OCI-LY1 (cell line): Measurements from ENCODE around the gene FILIP1L.

Experiments
- H2AFZ ChIP-seq: fragments of 200-600 bp; sonication (generic), shearing (Covaris generic); 2 replicates; pipeline ENCODE4 v1.6.0; 2014; ENCODE audit warnings: antibody characterized with exemption, mild to moderate bottlenecking, low read length
- H3F3A ChIP-seq: fragments of 200-600 bp; sonication (generic), shearing (Covaris generic); 2 replicates; pipeline ENCODE4 v1.6.0; 2014; ENCODE audit warnings: mild to moderate bottlenecking, antibody characterized with exemption, low read length, moderate library complexity; ENCODE audit not compliant: insufficient read depth
- H3K27ac ChIP-seq: fragments of 200-600 bp; sonication (generic); 2 replicates; pipeline ENCODE4 v1.5.1; 2014; ENCODE audit warnings: low read length, mixed run types, mild to moderate bottlenecking, low read depth; ENCODE audit not compliant: poor library complexity, severe bottlenecking
- H3K27me3 ChIP-seq: fragments of 200-600 bp; sonication (generic); 2 replicates; pipeline ENCODE4 v1.6.0; 2014; ENCODE audit warnings: antibody characterized with exemption, mild to moderate bottlenecking, low read length, moderate library complexity; ENCODE audit not compliant: insufficient read depth
- H3K36me3 ChIP-seq: fragments of 200-600 bp; sonication (generic); 2 replicates; pipeline ENCODE4 v1.6.1; 2014; ENCODE audit warnings: mild to moderate bottlenecking, antibody characterized with exemption, low read length, moderate library complexity, mixed read lengths; ENCODE audit not compliant: insufficient read depth
- H3K4me1 ChIP-seq: fragments of 200-600 bp; sonication (generic); 2 replicates; pipeline ENCODE4 v1.5.1; 2014; ENCODE audit warnings: mild to moderate bottlenecking, low read length, moderate library complexity; ENCODE audit not compliant: insufficient read depth, severe bottlenecking
- H3K4me2 ChIP-seq: fragments of 200-600 bp; sonication (generic), shearing (Covaris generic); 2 replicates; pipeline ENCODE4 v1.6.1; 2014; ENCODE audit warnings: low read length
- H3K4me3 ChIP-seq: fragments of 200-600 bp; sonication (generic); 2 replicates; pipeline ENCODE4 v1.5.1; 2014; ENCODE audit warnings: low read length, low read depth, mild to moderate bottlenecking, mixed read lengths; ENCODE audit not compliant: poor library complexity, severe bottlenecking
- H3K79me2 ChIP-seq: fragments of 200-600 bp; shearing (Covaris generic); 2 replicates; pipeline ENCODE4 v1.6.1; 2016; ENCODE audit warnings: mixed run types, low read length, mixed read lengths; ENCODE audit not compliant: insufficient read depth
- H3K9ac ChIP-seq: fragments of 200-600 bp; sonication (generic), shearing (Covaris generic); 2 replicates; pipeline ENCODE4 v1.6.1; 2014; ENCODE audit warnings: mild to moderate bottlenecking, low read length, mixed read lengths
- H3K9me2 ChIP-seq: fragments of 200-600 bp; sonication (generic), shearing (Covaris generic); 2 replicates; pipeline ENCODE4 v1.6.1; 2014; ENCODE audit warnings: low read depth, mild to moderate bottlenecking, low read length, mixed read lengths
- H3K9me3 ChIP-seq: fragments of 200-600 bp; shearing (Covaris generic); 2 replicates; pipeline ENCODE4 v1.6.1; 2014; ENCODE audit warnings: low read length, mixed read lengths
- H4K20me1 ChIP-seq: fragments of 200-600 bp; sonication (generic), shearing (Covaris generic); 2 replicates; pipeline ENCODE4 v1.6.0; 2016; ENCODE audit warnings: mild to moderate bottlenecking, low read length; ENCODE audit not compliant: insufficient read depth
- CTCF ChIP-seq: fragments of 200-600 bp; sonication (generic), shearing (Covaris generic); IDR thresholded peaks from 2 replicates; pipeline ENCODE4 v1.5.1; 2017; ENCODE audit warnings: mild to moderate bottlenecking, antibody characterized with exemption, low read length, moderate library complexity, mixed read lengths
- EZH2 ChIP-seq: fragments of 200-600 bp; sonication (generic), shearing (Covaris generic); IDR thresholded peaks from 2 replicates; pipeline ENCODE4 v1.8.0; 2017; ENCODE audit warnings: borderline replicate concordance, mixed run types, mild to moderate bottlenecking, antibody characterized with exemption, low read length, moderate library complexity, mixed read lengths

FILIP1L gene

DNA sequence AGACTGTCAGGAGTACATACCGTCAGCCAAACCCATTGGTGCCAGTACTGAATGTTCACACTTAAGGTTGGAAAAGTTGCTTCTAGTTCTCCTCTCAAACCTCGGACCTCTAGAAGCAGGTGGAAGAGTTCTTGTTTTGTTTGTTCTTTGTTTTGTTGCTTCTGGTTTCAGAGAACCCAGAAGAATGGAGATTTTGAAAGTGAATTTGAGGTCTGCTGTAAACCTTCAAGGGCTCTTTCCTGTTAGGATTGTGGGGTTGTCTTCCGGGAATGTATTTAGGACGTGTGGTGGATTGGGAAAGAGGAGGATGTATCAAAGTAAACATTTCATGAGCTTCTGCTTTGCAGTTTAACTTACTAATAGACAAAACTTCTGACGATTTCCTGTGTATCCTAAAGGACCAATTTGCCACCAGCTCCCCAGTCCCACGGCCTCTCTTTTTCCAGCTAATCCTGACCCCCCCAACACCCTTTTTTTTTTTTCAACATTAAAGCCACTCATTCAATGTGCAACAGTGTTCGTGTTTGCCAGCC lies 50.3 kb downstream of the FILIP1L start:
- Histone ChIP-seq H3K27ac (no peak overlapping the region), H3K36me3 (no peaks in the 10 kb centered on the region), H3K9me3 (no peaks in the 10 kb centered on the region), H3K4me3 (no peak overlapping the region), H3K9me2 (no peaks in the 10 kb centered on the region), H3K79me2 (no peaks in the 10 kb centered on the region), H3K4me2 (no peak overlapping the region), H4K20me1 (no peaks in the 10 kb centered on the region), H2AFZ (no peak overlapping the region), H3K27me3 (no peaks in the 10 kb centered on the region), H3K9ac (no peak overlapping the region), H3F3A (no peaks in the 10 kb centered on the region), H3K4me1 (peaks cover 3% of the 10 kb centered on the region)
- TF ChIP-seq EZH2 (no peak), CTCF (no peak)

GRCh38 chr3:100062665-100063064 lies 51.6 kb downstream of the FILIP1L start:
- H3K9ac ChIP-seq, result no peak overlapping the region
- no peak overlapping the region for H3K4me2 ChIP-seq
- H3K4me3 ChIP-seq, result no peak overlapping the region
- no peaks in the 10 kb centered on the region for H3K9me2 ChIP-seq
- no peak overlapping the region for H3K27ac ChIP-seq
- no peaks in the 10 kb centered on the region for H3K9me3 ChIP-seq
- H2AFZ ChIP-seq, result no peak overlapping the region
- TF ChIP-seq EZH2, result no peak
- TF ChIP-seq CTCF, result no peak
- H4K20me1 ChIP-seq, result no peaks in the 10 kb centered on the region
- H3K4me1 ChIP-seq, result no peaks in the 10 kb centered on the region
- H3K79me2 ChIP-seq, result no peaks in the 10 kb centered on the region
- no peaks in the 10 kb centered on the region for H3K36me3 ChIP-seq
- H3F3A ChIP-seq, result no peaks in the 10 kb centered on the region
- H3K27me3 ChIP-seq, result no peaks in the 10 kb centered on the region

GRCh38 chr3:100060685-100061484 lies 53.4 kb downstream of the FILIP1L start:
- H3K27me3 ChIP-seq, result no peaks in the 10 kb centered on the region
- no peak overlapping the region for H3K4me2 ChIP-seq
- no peak overlapping the region for H3K27ac ChIP-seq
- H3K4me1 ChIP-seq, result no peaks in the 10 kb centered on the region
- H2AFZ ChIP-seq, result no peak overlapping the region
- no peaks in the 10 kb centered on the region for H3K79me2 ChIP-seq
- no peak overlapping the region for H3K4me3 ChIP-seq
- H3F3A ChIP-seq, result no peaks in the 10 kb centered on the region
- H3K9me3 ChIP-seq, result no peaks in the 10 kb centered on the region
- H3K9ac ChIP-seq, result no peak overlapping the region
- H4K20me1 ChIP-seq, result no peaks in the 10 kb centered on the region
- no peaks in the 10 kb centered on the region for H3K9me2 ChIP-seq
- TF ChIP-seq CTCF, result no peak
- TF ChIP-seq EZH2, result no peak
- H3K36me3 ChIP-seq, result no peaks in the 10 kb centered on the region
